GM18873 (cell line): ENCODE results near the gene GTPBP2.
"Not testable (repeated sequence)": the region's sequence is repeated elsewhere in the genome, so short reads cannot be mapped to it uniquely, and the experiment has no call there.

Experiments used
- ATAC-seq: cut with Tn5 transposase; IDR thresholded peaks from one replicate; pipeline ENCODE4 v1.9.1; 2021; ENCODE audit warnings: mild to moderate bottlenecking, moderate library complexity, moderate number of reproducible peaks; ENCODE audit not compliant: unreplicated experiment, low FRiP score

The GTPBP2 gene

GRCh38 chr6:43625393-43625992 lies 3.6 kb downstream of the GTPBP2 start:
- no peak for ATAC-seq

DNA sequence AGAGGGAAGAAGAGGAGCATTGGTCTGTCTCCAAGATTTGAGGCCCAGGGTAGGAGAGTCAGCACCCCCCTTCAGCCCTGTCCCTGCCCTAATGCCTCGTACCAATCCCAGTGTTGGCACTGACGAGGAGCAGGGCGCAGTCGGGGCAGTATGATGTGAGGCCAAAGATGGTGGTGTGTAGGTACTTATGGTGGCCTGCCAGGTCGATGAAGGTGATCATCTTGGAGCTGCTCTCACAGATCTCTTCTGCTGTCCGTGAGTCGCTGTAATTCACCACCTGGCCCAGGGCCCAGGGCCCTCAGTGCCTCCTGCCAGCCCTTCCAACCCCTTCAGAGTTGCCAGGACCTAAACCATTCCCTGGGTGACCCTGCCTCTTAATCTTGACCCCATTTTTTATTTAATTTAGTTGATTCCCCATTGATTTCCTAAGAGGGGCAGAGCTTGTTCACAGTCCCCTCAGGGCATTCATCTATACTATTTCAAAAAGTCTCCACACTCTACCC lies 4.2 kb downstream of the GTPBP2 start:
- ATAC-seq, result no peak

GRCh38 chr6:43623880-43624785 lies 4.9 kb downstream of the GTPBP2 start:
- ATAC-seq, result no peak

- ATAC-seq, result no peak
These were observed 6.5 kb downstream of the GTPBP2 start for GRCh38 chr6:43622541-43622940.

DNA sequence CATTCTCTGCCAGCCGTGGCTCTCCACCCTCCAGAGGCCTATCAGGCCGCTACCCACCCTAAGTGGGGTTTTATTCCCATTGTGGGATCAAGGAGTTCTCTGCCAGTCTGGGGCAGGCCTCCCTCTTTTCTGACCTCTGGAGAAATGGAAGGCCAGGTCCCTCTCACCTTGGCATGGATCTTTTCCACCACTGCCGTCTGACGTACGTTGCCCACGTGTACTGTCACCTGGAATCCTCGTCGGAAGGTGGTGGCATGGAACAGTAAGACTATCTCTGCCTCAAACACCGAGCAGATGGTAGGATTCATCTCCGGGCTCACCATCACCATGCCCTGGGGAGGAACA lies 7.3 kb downstream of the GTPBP2 start:
- ATAC-seq, result no peak

DNA sequence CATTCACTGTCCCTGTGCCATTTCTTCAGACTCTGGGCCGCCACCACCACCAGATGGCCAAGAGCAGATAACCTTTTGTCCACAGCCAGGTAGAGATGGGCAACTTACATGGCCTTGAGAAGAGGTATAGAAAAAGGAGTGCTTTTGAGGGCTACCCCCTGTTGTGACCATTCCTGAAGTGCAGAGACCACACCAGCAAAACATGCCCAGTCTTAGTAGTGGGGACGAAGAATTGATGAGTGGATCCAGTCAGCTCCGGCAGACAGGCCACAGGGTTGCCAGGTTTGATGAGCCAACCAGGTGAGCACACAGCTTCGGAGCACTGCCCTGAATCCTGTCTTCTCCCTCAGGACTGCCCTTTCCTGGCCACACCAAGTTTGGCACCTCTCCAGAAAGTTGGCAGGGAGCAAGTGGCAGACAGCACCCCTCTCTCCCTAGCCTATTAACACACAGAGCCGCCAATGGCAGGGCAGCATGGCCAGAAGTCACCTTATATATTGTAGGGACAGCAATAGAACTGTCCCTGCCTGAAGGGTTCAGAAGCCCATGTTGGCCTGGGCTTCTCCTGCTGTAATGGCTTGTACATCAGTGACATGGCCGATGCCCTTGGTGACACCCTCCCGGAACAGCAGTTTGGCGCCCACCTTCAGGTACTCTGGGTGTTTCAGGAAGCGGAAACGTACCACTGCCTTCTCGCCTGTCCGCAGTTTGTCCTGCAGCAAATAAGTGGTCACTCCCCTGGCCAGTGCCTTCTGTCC lies 7.8 kb downstream of the GTPBP2 start:
- ATAC-seq, result no peak

DNA sequence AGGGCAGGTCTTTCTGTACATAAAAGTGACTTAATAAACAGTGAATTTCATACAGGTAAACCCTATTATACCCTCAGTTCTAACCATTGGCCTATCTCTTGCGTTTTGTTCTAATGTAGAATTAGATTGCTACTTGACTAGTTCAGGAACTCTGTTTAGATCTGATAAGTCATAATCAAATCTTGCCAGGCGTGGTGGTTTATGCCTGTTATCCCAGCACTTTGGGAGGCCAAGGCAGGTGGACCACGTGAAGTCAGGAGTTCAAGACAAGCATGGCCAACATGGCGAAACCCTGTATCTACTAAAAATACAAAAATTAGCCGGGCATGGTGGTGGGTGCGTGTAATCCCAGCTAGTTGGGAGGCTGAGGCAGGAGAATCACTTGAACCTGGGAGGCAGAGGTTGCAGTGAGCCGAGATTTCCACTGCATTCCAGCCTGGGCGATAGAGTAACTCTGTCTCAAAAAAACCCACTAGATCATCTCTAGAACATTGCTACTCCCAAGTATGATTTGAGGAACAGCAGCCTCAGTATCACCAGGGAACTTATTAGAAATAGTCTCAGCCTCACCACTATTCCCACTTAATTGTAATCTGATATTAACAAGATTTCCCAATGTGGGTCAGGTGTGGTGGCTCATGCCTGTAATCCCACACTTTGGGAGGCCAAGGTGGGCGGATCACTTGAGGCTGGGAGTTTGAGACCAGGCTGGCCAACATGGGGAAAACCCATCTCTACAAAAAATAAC lies 12.2 kb downstream of the GTPBP2 start:
- no peak for ATAC-seq

- no peak for ATAC-seq
These were observed 14.7 kb downstream of the GTPBP2 start for GRCh38 chr6:43614396-43614730.

- ATAC-seq, result no peak
These were observed 15.2 kb downstream of the GTPBP2 start for GRCh38 chr6:43613721-43614395.

GRCh38 chr6:43610431-43610830 lies 18.6 kb downstream of the GTPBP2 start:
- ATAC-seq, result no peak

DNA sequence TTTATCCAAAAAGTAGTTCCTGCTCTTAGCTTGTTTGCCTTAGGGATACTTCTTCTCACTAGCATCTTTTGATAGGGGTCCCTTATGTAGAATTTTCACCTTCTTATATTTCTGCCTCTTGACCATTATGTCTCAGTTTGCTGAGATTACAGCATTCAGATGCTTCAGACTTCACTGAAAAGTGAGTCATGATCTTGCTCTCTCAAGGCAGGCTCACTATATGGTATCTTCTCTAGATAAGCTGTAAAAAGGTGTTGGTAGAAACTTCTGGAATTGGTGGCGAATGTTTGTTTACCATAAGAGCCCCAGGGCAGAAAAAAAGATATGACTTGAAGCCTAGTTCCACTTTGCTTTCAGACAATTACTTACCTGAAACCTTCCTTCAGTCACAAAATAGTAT lies 19.7 kb downstream of the GTPBP2 start:
- no peak for ATAC-seq

DNA sequence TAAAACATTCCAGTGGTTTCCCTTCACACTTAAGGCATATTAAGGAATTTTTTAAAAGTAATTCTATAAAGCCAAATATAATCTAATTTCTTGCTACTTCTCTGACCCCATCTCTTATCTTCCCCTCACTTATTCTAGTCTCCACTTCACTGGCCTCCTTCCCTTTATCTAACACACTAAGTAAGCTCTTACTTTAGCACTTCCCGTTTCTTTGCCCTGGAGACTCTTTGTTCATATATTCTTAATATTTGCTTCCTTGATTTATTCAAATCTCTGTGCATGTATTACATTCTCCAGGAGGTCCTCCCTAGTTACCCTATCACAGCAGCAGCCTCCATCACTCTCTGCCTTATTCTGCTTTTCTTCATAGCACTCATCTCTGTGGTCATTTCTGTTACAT lies 20.3 kb downstream of the GTPBP2 start:
- no peak for ATAC-seq

DNA sequence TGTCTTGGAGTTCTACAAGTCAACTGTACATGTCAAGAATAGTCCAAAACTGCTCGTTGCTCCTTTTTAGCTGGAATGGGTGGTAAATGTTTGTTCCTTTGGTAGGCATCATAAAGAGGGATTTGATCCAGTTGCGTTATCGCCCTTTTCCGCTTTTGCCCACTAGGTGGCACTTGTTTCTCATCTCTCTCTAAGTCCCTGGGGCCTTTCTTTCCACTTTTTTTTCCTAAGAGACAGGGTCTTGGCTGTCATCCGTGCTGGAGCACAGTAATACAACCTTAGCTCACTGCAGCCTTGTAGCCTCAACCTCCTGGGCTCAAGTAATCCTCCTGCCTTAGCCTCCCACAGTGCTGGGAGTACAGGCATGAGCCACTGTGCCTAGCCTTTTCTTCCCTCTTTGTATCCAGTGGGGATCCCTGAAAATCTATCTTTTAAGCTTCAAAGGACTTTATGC lies 20.7 kb downstream of the GTPBP2 start:
- no peak for ATAC-seq

- ATAC-seq, result no peak
These were observed 23.0 kb downstream of the GTPBP2 start for GRCh38 chr6:43606019-43606418.

DNA sequence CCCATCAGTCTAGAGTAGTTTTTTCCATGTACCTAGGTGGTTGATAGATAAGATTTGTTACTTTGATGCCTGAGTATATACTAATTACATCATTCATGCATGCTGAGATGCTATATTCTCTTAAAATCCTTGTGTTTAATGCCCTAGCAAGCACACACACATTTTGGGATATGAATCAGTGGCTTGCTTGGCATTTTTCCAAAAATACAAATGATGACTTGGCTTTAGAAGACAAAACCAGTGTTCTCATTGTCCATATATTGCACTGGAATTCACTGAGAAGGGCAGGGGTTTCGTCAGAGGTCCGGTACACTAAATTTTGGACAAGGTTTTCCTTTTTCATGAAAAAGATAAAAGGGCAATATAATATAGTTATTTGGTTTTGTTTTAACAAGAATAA lies 24.9 kb downstream of the GTPBP2 start:
- ATAC-seq, result no peak

DNA sequence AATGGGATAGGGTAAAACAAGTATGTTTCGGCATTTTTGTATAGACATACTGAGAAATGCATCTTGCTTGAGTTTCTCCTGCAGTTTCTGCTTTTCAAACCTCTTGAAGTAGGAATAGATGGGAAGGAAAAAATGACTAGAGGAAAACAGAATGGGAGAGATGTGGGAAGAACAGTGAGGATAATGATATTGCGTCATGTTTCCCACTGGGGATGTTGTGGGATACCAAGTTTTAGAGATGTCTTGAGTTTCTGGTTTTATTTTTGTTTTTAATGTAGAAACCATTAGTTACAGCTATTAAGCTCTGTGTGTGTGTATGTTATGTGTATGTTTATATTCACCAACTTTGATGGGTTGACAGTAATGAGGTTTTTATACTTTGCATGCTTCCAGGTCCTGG lies 28.5 kb downstream of the GTPBP2 start:
- no peak for ATAC-seq

DNA sequence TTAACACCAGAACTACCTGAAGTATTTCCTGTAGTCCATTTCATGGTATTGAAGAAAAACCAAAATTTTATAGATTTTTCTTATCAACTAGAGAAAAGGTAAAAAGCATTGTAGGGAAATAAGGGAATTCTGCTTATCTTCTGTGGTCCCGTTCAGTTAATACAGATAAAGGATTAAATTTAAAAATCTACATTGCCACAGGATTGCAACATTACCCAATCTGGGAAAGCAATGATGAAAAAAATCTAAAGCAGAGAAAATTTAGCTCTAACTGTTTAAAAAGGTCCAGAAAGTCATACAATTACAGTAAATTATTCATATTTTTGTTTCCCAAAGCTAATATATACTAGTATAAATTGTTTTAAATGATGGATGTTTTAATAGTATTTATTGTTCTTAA lies 35.1 kb downstream of the GTPBP2 start:
- ATAC-seq, result no peak

- ATAC-seq, result not testable (repeated sequence)
These were observed 39.5 kb downstream of the GTPBP2 start for GRCh38 chr6:43589564-43589963.

GRCh38 chr6:43588194-43588593 lies 40.9 kb downstream of the GTPBP2 start:
- no peak for ATAC-seq
